T-helper 17 cell (primary cell): ENCODE measurements around the gene RASSF6. TPM values are rescaled to one million over a fixed set of nuclear protein-coding genes. Genes with fewer than 3 reads are reported as not detected.

Experiments used
- ATAC-seq: fragments of 150-1000 bp; cut with Tn5 transposase; 2 replicates; pipeline ENCODE4 v1.10.0; 2021; ENCODE audit warnings: mild to moderate bottlenecking, moderate library complexity
- DNase-seq, 3 donors: peaks; one replicate each; pipeline versions ENCODE4 v3.0.0 to v3.0.0-alpha.2; 2020 to 2021
- H3K9me3 ChIP-seq: one replicate; pipeline ENCODE4 v1.7.0; 2013; ENCODE audit warnings: low read length, mild to moderate bottlenecking; ENCODE audit not compliant: control insufficient read depth, poor library complexity, severe bottlenecking
- H3K27ac Mint-ChIP-seq: one replicate; pipeline ENCODE4 v1.8.0; 2022; ENCODE audit warnings: mild to moderate bottlenecking, moderate library complexity, mixed read lengths
- H3K27me3 Mint-ChIP-seq: one replicate; pipeline ENCODE4 v1.8.0; 2022; ENCODE audit warnings: mixed read lengths
- H3K36me3 Mint-ChIP-seq: one replicate; pipeline ENCODE4 v1.8.0; 2022; ENCODE audit warnings: low read depth, mixed read lengths
- H3K4me1 Mint-ChIP-seq: one replicate; pipeline ENCODE4 v1.8.0; 2022; ENCODE audit warnings: mild to moderate bottlenecking, mixed read lengths
- H3K4me3 Mint-ChIP-seq: one replicate; pipeline ENCODE4 v1.8.0; 2022; ENCODE audit warnings: mild to moderate bottlenecking, moderate library complexity, mixed read lengths
- total RNA-seq, 4 donors: library from RNA in 2 of 4; stranded (reverse) in 2 of 4; gene quantifications; one replicate each; pipeline ENCODE4 v1.2.3 and lab custom pipeline; 2022 to 2026

Gene RASSF6
- total RNA-seq, 2 donors from 2014 or later = 1.4 to 1.7 TPM

DNA sequence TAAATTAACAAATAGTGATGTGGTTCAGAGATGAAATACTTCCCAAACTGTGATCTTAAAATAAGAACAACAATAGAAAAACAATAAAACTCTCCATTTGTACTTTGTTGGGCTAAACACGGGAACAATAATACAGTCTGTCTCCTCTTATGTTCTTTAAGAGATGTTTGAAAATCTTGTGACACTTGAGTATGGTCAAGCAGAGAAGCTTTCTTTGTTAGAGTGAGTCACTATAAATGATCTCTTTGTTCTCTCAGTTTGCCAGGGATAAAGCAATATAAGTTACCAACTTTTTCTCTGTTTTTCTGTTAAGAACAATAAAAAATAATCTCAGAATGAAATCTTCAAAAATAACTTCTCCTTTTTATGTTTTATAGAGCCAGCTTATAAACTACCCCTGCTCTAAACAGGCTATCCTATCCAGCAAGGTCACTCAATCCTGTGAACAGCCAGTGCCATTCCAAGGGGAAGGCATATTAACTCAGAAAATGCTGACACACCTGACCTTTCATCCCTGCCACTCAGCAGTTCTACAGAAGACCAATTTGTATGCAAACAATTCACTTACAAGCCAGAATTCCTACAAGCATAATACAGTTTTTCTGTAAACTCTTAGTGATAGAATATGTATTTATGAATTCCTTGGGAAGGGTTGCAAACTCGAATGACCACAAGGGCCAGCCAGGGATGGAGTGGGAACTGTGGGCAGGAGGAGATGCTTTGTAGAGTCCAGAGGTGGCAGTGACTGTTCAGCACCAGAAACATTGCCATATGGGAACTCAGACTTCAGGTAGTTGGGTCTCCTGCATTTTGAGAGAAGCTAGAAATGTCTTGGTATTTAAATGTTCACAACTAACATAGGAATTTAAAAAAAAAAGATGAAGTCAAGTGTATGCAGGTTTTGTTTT is 86.5 kb downstream of the RASSF6 start:
- peaks cover 2% of the 10 kb centered on the region for H3K36me3 Mint-ChIP-seq
- H3K27ac Mint-ChIP-seq = no peak overlapping the region
- H3K4me1 Mint-ChIP-seq = no peaks in the 10 kb centered on the region
- H3K9me3 ChIP-seq = no peaks in the 10 kb centered on the region
- H3K4me3 Mint-ChIP-seq = no peak overlapping the region
- no peak for ATAC-seq
- DNase-seq = no peak
- peaks cover 9% of the 10 kb centered on the region for H3K27me3 Mint-ChIP-seq

DNA sequence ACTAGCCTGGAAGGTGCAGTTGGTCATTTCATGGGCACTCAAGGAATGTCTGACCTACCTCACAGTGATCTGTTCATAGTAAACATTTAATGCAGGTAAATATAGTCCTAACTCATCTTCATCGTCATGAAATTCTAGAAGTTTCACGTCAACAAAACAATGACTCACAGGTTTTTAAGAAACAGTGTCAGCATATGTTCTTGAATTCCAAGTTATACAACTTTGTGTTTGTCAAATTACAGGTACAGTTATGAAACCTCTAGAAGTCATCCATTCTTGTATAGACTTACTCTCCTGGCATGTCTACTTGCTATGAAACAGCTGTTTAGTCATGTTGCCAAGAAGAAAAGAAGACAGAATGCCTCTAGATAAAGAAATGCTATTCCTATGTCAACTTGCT is 92.1 kb downstream of the RASSF6 start:
- Mint-ChIP-seq H3K36me3 (no peaks in the 10 kb centered on the region), H3K4me3 (no peak overlapping the region), H3K27me3 (peaks cover 5% of the 10 kb centered on the region), H3K4me1 (no peaks in the 10 kb centered on the region), H3K27ac (no peak overlapping the region)
- DNase-seq (no peak), ATAC-seq (no peak)
- no peaks in the 10 kb centered on the region for H3K9me3 ChIP-seq

DNA sequence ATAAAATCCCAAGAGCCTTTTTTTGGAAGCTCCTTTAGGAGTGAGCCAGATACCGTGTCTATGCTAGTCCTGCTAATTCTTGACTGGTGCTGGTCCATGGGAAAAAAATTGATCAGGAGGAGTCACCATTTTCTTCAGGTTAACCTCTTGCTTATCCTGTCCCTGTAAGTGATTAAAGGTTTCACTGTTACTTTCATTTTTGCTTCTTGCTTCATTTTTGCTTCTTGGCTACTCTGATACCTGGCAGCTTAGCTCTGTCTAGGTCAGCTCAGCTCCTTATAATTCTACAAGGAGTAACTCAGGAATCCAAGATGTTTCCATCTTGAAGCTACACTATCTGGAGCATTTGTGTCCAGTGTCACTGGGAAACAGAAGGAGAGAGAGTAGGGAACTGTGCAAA is 93.0 kb downstream of the RASSF6 start:
- Mint-ChIP-seq H3K27ac (no peak overlapping the region), H3K4me1 (no peaks in the 10 kb centered on the region), H3K27me3 (peaks cover 5% of the 10 kb centered on the region), H3K4me3 (no peak overlapping the region), H3K36me3 (no peaks in the 10 kb centered on the region)
- DNase-seq (no peak), ATAC-seq (no peak)
- no peaks in the 10 kb centered on the region for H3K9me3 ChIP-seq

DNA sequence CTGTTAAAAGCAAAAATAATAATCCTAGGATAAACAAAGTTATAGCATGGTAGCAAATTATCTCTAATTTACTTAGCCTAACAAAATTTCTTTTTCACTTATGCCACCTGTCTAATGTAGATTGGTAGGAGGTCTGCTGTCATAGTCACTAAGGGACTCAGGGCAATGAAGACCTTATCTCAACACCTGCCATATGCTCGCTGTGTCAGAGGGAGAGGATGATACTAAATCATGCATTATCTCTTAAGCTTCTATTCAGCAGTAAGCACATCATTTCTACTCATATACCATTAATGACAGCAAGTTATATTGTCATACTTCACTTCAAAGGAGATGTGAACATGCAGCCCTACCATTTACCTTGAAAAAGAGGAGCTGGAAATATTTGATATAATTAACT is 94.6 kb downstream of the RASSF6 start:
- Mint-ChIP-seq H3K4me1 (no peaks in the 10 kb centered on the region), H3K27me3 (peaks cover 5% of the 10 kb centered on the region), H3K4me3 (no peak overlapping the region), H3K27ac (no peak overlapping the region), H3K36me3 (no peaks in the 10 kb centered on the region)
- H3K9me3 ChIP-seq = no peaks in the 10 kb centered on the region
- ATAC-seq (no peak), DNase-seq (no peak)

DNA sequence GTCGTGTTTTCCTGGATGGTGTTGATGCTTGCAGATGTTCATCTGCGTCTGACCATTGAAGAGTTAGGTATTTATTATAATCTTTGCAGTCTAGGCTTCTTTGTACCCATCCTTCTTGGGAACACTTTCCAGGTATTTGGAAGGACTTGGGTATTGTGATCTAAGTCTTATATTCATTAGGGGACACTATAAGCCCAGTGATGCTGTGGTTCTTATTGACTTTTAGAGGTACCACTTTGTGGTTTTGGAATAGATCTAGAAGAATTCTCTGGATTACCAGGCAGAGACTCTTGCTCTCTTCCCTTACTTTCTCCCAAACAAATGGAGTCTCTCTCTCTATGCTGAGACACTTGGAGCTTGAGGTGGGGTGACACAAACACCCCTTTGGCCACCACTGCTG is 97.1 kb downstream of the RASSF6 start:
- no peaks in the 10 kb centered on the region for H3K36me3 Mint-ChIP-seq
- H3K9me3 ChIP-seq = no peaks in the 10 kb centered on the region
- no peak overlapping the region for H3K4me3 Mint-ChIP-seq
- ATAC-seq = no peak
- peaks cover 2% of the 10 kb centered on the region for H3K27me3 Mint-ChIP-seq
- DNase-seq = no peak
- no peaks in the 10 kb centered on the region for H3K4me1 Mint-ChIP-seq
- H3K27ac Mint-ChIP-seq = no peak overlapping the region

Other genes with a start within 250 kb of the RASSF6 start
- gene ALB, start 216.1 kb downstream of the RASSF6 start, total RNA-seq = not detected
- not detected for gene AFP, start 184.2 kb downstream of the RASSF6 start, total RNA-seq
- not detected for gene AFM, start 138.7 kb downstream of the RASSF6 start, total RNA-seq
- gene CXCL8, start 120.1 kb upstream of the RASSF6 start, total RNA-seq = 10 to 100 TPM; 16.2 to 41.3 TPM
- not detected for gene CXCL6, start 216.2 kb upstream of the RASSF6 start, total RNA-seq
- gene PF4V1, start 232.9 kb upstream of the RASSF6 start, total RNA-seq = 10 to 100 TPM in 1 of 2 donors, not detected in 1; 67.9 TPM
- under 1 TPM in 1 of 2 donors, not detected in 1; 0.31 TPM for gene CXCL1, start 249.0 kb upstream of the RASSF6 start, total RNA-seq